Neuronal stem cell (in vitro differentiated cells): Measurements from ENCODE around the gene FSD1L.

ENCODE experiments used
- DNase-seq: peaks from one replicate; pipeline ENCODE4 v3.0.0-alpha.2; 2013; ENCODE audit warnings: low spot score
- H2AFZ ChIP-seq: one replicate; pipeline ENCODE4 v1.6.1; 2013; ENCODE audit warnings: mild to moderate bottlenecking, low read length, inconsistent platforms
- H2AK5ac ChIP-seq: 2 replicates; pipeline ENCODE4 v1.6.1; 2013; ENCODE audit warnings: low read depth, mild to moderate bottlenecking, inconsistent platforms, low read length, moderate library complexity, mixed read lengths
- H2BK120ac ChIP-seq: 2 replicates; pipeline ENCODE4 v1.6.1; 2013; ENCODE audit warnings: low read depth, mild to moderate bottlenecking, inconsistent platforms, low read length, moderate library complexity, mixed read lengths
- H2BK12ac ChIP-seq: one replicate; pipeline ENCODE4 v1.6.1; 2013; ENCODE audit warnings: low read length, inconsistent platforms
- H2BK15ac ChIP-seq: 2 replicates; pipeline ENCODE4 v1.6.1; 2013; ENCODE audit warnings: mild to moderate bottlenecking, low read length, inconsistent platforms, mixed read lengths
- H2BK5ac ChIP-seq: one replicate; pipeline ENCODE4 v1.6.1; 2013; ENCODE audit warnings: inconsistent platforms, mild to moderate bottlenecking, low read length, moderate library complexity
- H3K14ac ChIP-seq: one replicate; pipeline ENCODE4 v1.6.1; 2013; ENCODE audit warnings: low read length, inconsistent platforms
- H3K18ac ChIP-seq: 2 replicates; pipeline ENCODE4 v1.6.1; 2013; ENCODE audit warnings: low read length, inconsistent platforms
- H3K23ac ChIP-seq: 2 replicates; pipeline ENCODE4 v1.6.1; 2013; ENCODE audit warnings: low read depth, mild to moderate bottlenecking, mixed read lengths, low read length, inconsistent platforms; ENCODE audit not compliant: poor library complexity
- H3K27ac ChIP-seq: replicated peaks from 3 replicates; pipeline ENCODE4 v1.5.1; 2013; ENCODE audit warnings: low read length, inconsistent platforms
- H3K27me3 ChIP-seq, 3 experiments: 2 replicates each; pipeline ENCODE4 v1.6.1; 2013; ENCODE audit warnings: low read length in 3 of 3, mild to moderate bottlenecking in 2 of 3, inconsistent platforms in 1 of 3, low read depth in 1 of 3, mixed read lengths in 1 of 3, moderate library complexity in 1 of 3; ENCODE audit not compliant: control insufficient read depth in 3 of 3, insufficient read depth in 3 of 3
- H3K36me3 ChIP-seq, 2 donors: replicated peaks in 1 of 2; 2 replicates each; pipeline ENCODE4 v1.6.1; 2013; ENCODE audit warnings: low read length in 2 of 2; ENCODE audit not compliant: control insufficient read depth in 2 of 2, insufficient read depth in 2 of 2
- H3K4ac ChIP-seq: 2 replicates; pipeline ENCODE4 v1.6.1; 2013; ENCODE audit warnings: inconsistent platforms, mild to moderate bottlenecking, low read length, moderate library complexity
- H3K4me1 ChIP-seq, 2 donors: 1 replicate in 1 of 2; 2 replicates in 1 of 2; pipeline ENCODE4 v1.6.1; 2013; ENCODE audit warnings: low read length in 2 of 2, low read depth in 1 of 2; ENCODE audit not compliant: control insufficient read depth in 2 of 2, insufficient read depth in 1 of 2
- H3K4me2 ChIP-seq: one replicate; pipeline ENCODE4 v1.6.1; 2013; ENCODE audit warnings: mild to moderate bottlenecking, low read length, inconsistent platforms; ENCODE audit not compliant: insufficient read depth, poor library complexity, severe bottlenecking
- H3K4me3 ChIP-seq, 2 donors: 2 replicates each; pipeline ENCODE4 v1.5.1; 2013; ENCODE audit warnings: low read length in 2 of 2, mild to moderate bottlenecking in 2 of 2, inconsistent platforms in 1 of 2, moderate library complexity in 1 of 2
- H3K79me1 ChIP-seq: one replicate; pipeline ENCODE4 v1.6.1; 2013; ENCODE audit warnings: low read depth, mild to moderate bottlenecking, inconsistent platforms, low read length, moderate library complexity
- H3K9ac ChIP-seq: one replicate; pipeline ENCODE4 v1.6.1; 2013; ENCODE audit warnings: mild to moderate bottlenecking, low read depth, low read length, inconsistent platforms; ENCODE audit not compliant: poor library complexity
- H3K9me3 ChIP-seq, 2 donors: replicated peaks in 1 of 2; 2 replicates each; pipeline versions ENCODE3 to v1.6.1; 2013; ENCODE audit warnings: low read length in 2 of 2, mild to moderate bottlenecking in 2 of 2, inconsistent platforms in 1 of 2, low read depth in 1 of 2, mixed read lengths in 1 of 2, moderate library complexity in 1 of 2; ENCODE audit not compliant: control insufficient read depth in 2 of 2, insufficient read depth in 1 of 2
- H4K8ac ChIP-seq: one replicate; pipeline ENCODE4 v1.6.1; 2013; ENCODE audit warnings: low read depth, mild to moderate bottlenecking, inconsistent platforms, low read length, moderate library complexity
- H4K91ac ChIP-seq: one replicate; pipeline ENCODE4 v1.6.1; 2013; ENCODE audit warnings: low read length, low read depth, mild to moderate bottlenecking, inconsistent platforms; ENCODE audit not compliant: poor library complexity
- WGBS, 2 donors: extraction: QIAGEN DNeasy Blood & Tissue Kit; methylation state at CpG; one replicate each; pipeline ENCODE4 v1.1.7; 2013; ENCODE audit warnings: missing lambda C conversion rate in 2 of 2, mixed read lengths in 1 of 2; ENCODE audit not compliant: insufficient read length in 2 of 2, insufficient replicate concordance in 1 of 2; ENCODE audit errors: extremely low coverage in 2 of 2; 5-methylcytosine and 5-hydroxymethylcytosine counted together

The FSD1L gene

DNA sequence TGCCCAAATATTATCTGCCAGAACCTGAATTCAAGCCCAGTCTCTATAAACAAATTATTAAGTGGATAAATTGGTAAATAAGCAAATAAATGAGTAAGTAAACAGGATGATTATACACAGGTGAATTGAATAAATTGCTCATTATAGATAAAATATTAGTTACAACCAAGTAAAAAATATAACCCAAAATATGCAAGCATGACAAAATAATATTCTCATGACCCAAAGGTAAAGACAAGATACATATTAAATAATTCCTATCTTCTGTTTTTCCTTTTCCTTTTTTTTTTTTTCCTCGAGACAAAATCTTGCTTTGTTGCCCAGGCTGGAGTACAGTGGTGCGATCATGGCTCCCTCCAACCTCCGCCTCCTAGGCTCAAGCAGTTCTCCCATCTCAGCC is 21.2 kb upstream of the FSD1L start:
- H3K23ac ChIP-seq = no peak overlapping the region
- no peak overlapping the region for H2AK5ac ChIP-seq
- no peak overlapping the region for H4K91ac ChIP-seq
- H3K9me3 ChIP-seq = no peaks in the 10 kb centered on the region
- H2BK12ac ChIP-seq = no peak overlapping the region
- no peak overlapping the region for H3K4me3 ChIP-seq
- H2BK15ac ChIP-seq = no peak overlapping the region
- no peak overlapping the region for H2BK120ac ChIP-seq
- H3K18ac ChIP-seq = no peak overlapping the region
- no peak overlapping the region for H2AFZ ChIP-seq
- H3K4me1 ChIP-seq = no peaks in the 10 kb centered on the region
- H2BK5ac ChIP-seq = no peak overlapping the region
- no peak for DNase-seq
- peaks cover 0 to 3% (median 0%) of the 10 kb centered on the region in 3 experiments for H3K27me3 ChIP-seq
- no peak overlapping the region for H3K4me2 ChIP-seq
- H3K9ac ChIP-seq = no peak overlapping the region
- H3K36me3 ChIP-seq = no peaks in the 10 kb centered on the region
- no peaks in the 10 kb centered on the region for H3K79me1 ChIP-seq
- no peak overlapping the region for H4K8ac ChIP-seq
- no peak overlapping the region for H3K4ac ChIP-seq
- no CpG with 5 or more reads among the region's 3 CpGs for WGBS, 2 donors
- H3K14ac ChIP-seq = no peak overlapping the region
- no peak overlapping the region for H3K27ac ChIP-seq

DNA sequence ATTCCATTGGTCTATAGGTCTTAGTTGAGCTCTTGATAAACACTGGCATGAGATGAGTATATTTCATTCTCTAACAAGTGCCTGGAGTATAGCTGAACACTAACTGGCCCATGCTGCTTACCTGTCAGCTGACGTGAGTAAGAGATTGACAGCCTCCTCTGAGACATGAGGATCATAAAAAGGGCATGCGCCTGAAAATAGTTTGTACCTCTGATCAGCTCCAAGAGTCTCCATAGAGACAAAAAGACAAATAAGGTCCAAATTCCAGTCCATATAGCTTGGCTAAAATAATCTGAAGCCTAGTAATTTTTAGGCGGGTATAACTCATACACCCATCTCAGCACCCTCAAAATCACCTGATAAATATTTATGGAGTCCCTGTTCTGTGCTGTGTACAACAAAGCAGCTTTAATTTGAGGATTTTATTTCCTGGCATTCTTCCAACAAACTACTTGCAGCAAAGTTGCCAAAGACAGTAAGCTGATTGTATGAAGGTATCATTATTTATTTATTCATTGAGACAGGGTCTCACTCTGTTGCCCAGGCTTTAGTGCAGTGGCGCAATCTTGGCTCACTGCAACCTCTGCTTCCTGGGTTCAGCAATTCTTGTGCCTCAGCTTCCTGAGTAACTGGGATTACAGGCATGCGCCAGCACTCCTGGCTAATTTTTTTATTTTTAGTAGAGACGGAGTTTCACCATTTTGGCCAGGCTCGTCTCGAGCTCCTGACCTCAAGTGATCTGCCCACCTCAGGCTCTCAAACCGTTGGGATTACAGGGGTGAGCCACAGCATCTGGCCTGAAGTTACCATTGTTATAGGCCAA is 16.2 kb upstream of the FSD1L start:
- no peaks in the 10 kb centered on the region for H3K27me3 ChIP-seq
- H2BK12ac ChIP-seq = no peak overlapping the region
- no peak overlapping the region for H3K4me3 ChIP-seq
- H3K14ac ChIP-seq = no peak overlapping the region
- no peaks in the 10 kb centered on the region for H3K36me3 ChIP-seq
- H4K8ac ChIP-seq = no peak overlapping the region
- no peak overlapping the region for H2AFZ ChIP-seq
- no peak for DNase-seq
- H3K9ac ChIP-seq = no peak overlapping the region
- H3K79me1 ChIP-seq = no peaks in the 10 kb centered on the region
- no CpG with 5 or more reads among the region's 9 CpGs for WGBS, 2 donors
- no peak overlapping the region for H3K4ac ChIP-seq
- no peak overlapping the region for H3K4me2 ChIP-seq
- H3K23ac ChIP-seq = no peak overlapping the region
- no peak overlapping the region for H3K18ac ChIP-seq
- peaks cover 0 to 3% of the 10 kb centered on the region in 2 donors for H3K9me3 ChIP-seq
- H2BK15ac ChIP-seq = no peak overlapping the region
- H3K4me1 ChIP-seq = no peaks in the 10 kb centered on the region
- no peak overlapping the region for H3K27ac ChIP-seq
- no peak overlapping the region for H4K91ac ChIP-seq
- H2BK5ac ChIP-seq = no peak overlapping the region
- H2BK120ac ChIP-seq = no peak overlapping the region
- no peak overlapping the region for H2AK5ac ChIP-seq

DNA sequence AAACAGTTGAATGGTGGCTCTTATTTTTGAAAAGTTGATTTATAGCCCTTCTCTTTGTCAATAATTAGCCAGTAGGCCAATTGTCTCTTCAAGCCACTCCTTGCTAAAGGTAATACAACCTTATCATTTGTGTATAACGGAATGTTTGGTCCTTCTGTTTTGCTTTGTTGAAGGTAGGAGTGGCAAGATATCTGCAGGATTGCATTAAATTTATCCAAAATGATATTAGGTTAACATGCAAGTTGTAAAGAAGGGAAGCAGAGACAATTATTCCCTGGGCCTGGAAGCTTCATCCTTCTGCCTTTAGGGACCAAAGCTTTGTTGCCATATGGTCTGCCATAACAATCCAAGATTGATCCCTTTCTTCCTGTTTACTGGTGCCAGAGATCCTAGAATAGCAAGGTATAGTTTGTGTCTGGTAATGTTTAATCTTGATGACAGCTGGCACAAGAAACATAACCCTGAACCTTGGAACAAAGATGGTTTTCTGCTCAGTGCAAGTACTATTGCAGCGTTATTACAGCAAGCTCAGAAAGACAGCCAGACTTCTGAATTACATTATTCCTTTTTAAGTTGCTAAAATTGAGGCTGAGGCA is 15.5 kb upstream of the FSD1L start:
- Histone ChIP-seq H3K4me1 (no peaks in the 10 kb centered on the region), H3K4me2 (no peak overlapping the region), H3K27ac (no peak overlapping the region), H3K9me3 (peaks cover 0 to 3% of the 10 kb centered on the region in 2 donors), H2AFZ (no peak overlapping the region), H2BK5ac (no peak overlapping the region), H4K8ac (no peak overlapping the region), H3K14ac (no peak overlapping the region), H2BK120ac (no peak overlapping the region), H3K18ac (no peak overlapping the region), H3K4ac (no peak overlapping the region), H2BK12ac (no peak overlapping the region), H2AK5ac (no peak overlapping the region), H4K91ac (no peak overlapping the region), H3K4me3 (no peak overlapping the region), H2BK15ac (no peak overlapping the region), H3K9ac (no peak overlapping the region), H3K79me1 (no peaks in the 10 kb centered on the region), H3K27me3 (no peaks in the 10 kb centered on the region), H3K36me3 (no peaks in the 10 kb centered on the region), H3K23ac (no peak overlapping the region)
- WGBS, 2 donors = no CpG with 5 or more reads among the region's 2 CpGs
- DNase-seq = no peak

DNA sequence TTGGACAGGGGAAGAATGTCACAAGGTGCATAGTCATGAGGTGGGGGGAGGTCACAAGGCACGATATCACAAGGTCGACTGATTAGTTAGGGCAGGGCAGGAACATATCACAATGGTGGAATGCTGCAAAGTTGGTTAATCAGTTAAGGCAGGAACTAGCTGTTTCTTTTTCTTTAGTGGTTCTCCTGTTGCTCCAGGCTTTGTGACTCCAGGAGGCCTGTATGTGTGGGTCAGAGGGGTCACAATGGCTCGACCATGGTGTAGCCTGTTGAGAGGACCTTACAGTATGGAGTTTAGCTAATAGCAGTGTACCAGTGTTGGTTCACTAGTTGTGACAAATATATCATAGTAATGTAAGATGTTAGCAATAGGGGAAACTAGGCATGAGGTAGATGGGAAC is 12.4 kb upstream of the FSD1L start:
- Histone ChIP-seq H3K79me1 (no peaks in the 10 kb centered on the region), H2BK15ac (no peak overlapping the region), H2AFZ (no peak overlapping the region), H3K18ac (no peak overlapping the region), H2BK12ac (no peak overlapping the region), H3K36me3 (no peaks in the 10 kb centered on the region), H3K27me3 (no peaks in the 10 kb centered on the region), H2AK5ac (no peak overlapping the region), H3K4me3 (no peak overlapping the region), H3K4me2 (no peak overlapping the region), H3K27ac (no peak overlapping the region), H3K9ac (no peak overlapping the region), H4K8ac (no peak overlapping the region), H3K14ac (no peak overlapping the region), H3K9me3 (peaks cover 0 to 3% of the 10 kb centered on the region in 2 donors), H3K23ac (no peak overlapping the region), H2BK5ac (no peak overlapping the region), H4K91ac (no peak overlapping the region), H2BK120ac (no peak overlapping the region), H3K4ac (no peak overlapping the region), H3K4me1 (no peaks in the 10 kb centered on the region)
- no peak for DNase-seq
- WGBS, 2 donors = no CpG with 5 or more reads among the region's 3 CpGs
